Measurements from ENCODE around the gene RIMS4. TPM values are rescaled to one million over a fixed set of nuclear protein-coding genes. Genes with fewer than 3 reads are reported as not detected.
A peak's percentile ranks its signal among the peaks of the same experiment; 100 is the strongest.
"Not testable (repeated sequence)": the region's sequence is repeated elsewhere in the genome, so short reads cannot be mapped to it uniquely, and the experiment has no call there.

RIMS4 gene
- total RNA-seq, 3 donors from 2014 or later, result 0.51 to 2.0 (median 1.4) TPM

DNA sequence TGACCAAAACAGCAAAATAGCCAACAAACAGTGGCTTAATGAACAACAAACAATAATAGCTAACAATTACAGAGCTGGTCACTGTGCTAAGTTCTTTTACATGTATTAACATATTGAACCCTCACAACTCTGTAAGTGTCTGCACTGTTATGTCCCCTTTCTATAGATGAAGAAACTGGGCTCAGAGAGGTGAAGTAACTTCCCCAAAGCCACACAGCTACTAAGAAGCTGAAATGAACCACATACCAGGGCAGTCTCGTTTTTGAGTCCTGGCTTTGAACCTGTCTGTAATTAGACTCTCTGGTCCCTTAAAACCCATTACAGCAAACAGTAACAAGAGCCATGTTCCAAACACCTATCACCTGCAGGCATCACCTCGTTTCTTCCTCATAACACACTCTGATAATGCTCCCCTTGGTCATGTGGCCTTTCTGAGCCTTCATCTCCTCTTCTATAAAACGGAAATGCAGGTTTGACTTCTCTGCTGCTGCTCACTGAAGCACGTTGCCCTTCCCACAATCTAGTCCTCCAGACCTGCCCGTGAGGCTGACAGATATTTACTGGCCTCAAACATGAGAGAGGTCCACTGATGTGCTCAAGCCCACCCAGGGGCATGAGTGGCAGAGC lies 41.4 kb downstream of the RIMS4 start:
- DNase-seq, result no peak

DNA sequence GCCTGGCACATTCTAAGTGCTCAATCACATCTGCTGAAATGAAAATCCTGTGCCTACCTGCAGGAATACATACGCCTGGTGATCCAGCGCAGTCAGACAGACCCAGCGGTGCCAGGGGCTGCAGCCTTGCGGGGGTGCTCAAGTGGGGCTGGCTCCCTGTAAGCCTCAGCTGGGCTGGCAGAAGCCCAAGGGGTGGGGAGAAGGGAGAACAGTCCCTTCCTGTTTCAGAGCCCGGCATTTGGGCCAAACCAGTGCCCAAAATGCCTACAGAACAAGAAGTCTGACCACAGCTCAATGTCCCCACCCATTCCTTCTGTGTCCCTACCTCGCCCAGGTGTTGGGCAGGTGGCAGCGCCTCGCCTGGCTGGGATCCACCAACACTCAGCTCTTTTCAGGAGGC lies 42.1 kb downstream of the RIMS4 start:
- no peak for ATAC-seq
- H3K4me3 ChIP-seq, result no peak overlapping the region
- H3K9me3 ChIP-seq, result no peaks in the 10 kb centered on the region
- H3K4me1 ChIP-seq (ENCODE audit: low read depth), result no peaks in the 10 kb centered on the region
- no peak for DNase-seq
- TF ChIP-seq, protein P1, sequence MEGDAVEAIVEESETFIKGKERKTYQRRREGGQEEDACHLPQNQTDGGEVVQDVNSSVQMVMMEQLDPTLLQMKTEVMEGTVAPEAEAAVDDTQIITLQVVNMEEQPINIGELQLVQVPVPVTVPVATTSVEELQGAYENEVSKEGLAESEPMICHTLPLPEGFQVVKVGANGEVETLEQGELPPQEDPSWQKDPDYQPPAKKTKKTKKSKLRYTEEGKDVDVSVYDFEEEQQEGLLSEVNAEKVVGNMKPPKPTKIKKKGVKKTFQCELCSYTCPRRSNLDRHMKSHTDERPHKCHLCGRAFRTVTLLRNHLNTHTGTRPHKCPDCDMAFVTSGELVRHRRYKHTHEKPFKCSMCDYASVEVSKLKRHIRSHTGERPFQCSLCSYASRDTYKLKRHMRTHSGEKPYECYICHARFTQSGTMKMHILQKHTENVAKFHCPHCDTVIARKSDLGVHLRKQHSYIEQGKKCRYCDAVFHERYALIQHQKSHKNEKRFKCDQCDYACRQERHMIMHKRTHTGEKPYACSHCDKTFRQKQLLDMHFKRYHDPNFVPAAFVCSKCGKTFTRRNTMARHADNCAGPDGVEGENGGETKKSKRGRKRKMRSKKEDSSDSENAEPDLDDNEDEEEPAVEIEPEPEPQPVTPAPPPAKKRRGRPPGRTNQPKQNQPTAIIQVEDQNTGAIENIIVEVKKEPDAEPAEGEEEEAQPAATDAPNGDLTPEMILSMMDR (IDR thresholded peaks at IDR 0.05), result no peak
- intact Hi-C loops (cut with DNase I, micrococcal nuclease), result no loop called here
- H3K36me3 ChIP-seq (ENCODE audit: low read depth), result no peaks in the 10 kb centered on the region

More for the DNA sequence above, 41.4 kb downstream of the RIMS4 start:
- H3K4me3 ChIP-seq, result no peak overlapping the region
- no peaks in the 10 kb centered on the region for H3K4me1 ChIP-seq (ENCODE audit: low read depth)
- ATAC-seq, result no peak
- TF ChIP-seq, protein P1 (IDR thresholded peaks at IDR 0.05), result no peak
- H3K36me3 ChIP-seq (ENCODE audit: low read depth), result no peaks in the 10 kb centered on the region
- intact Hi-C loops (cut with DNase I, micrococcal nuclease), result no loop called here
- H3K9me3 ChIP-seq, result no peaks in the 10 kb centered on the region

DNA sequence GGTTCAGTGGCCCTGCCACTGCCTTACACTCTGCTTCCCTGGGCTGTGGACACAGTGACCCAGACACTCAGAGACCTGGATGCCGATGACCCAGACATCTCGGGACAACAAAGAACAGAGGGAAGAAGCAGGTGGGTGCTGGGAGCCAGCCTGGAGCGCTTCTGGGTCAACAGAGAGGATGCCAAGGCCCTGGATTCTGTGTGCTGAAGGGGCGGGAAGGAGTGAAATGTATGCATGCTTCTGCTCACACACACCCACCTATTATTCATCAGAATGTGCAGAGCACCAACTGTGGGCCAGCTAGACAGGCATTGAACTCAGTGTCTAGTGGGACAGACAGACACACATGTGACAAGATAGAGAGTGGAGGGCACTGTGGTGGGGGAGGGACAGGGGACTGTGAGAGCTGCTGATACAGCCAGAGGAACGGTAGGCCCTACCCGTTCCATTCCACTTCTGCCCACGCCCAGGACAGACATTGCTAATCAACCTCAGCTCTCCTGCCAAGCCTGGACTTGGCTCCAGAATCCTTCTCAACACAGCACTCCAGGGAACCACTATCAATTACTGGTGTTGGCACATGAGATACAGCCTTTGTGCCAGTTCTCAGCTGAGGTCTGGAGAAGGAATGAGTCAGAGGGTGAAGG lies 44.5 kb downstream of the RIMS4 start:
- DNase-seq, result no peak
- TF ChIP-seq, protein P1 (IDR thresholded peaks at IDR 0.05), result no peak
- no peaks in the 10 kb centered on the region for H3K4me1 ChIP-seq (ENCODE audit: low read depth)
- intact Hi-C loops (cut with DNase I, micrococcal nuclease), result no loop called here
- H3K9me3 ChIP-seq, result no peaks in the 10 kb centered on the region
- peak; percentile 16 for ATAC-seq
- no peaks in the 10 kb centered on the region for H3K36me3 ChIP-seq (ENCODE audit: low read depth)
- no peak overlapping the region for H3K4me3 ChIP-seq

GRCh38 chr20:44765091-44765490 lies 45.3 kb downstream of the RIMS4 start:
- Histone ChIP-seq H3K4me1 (ENCODE audit: low read depth) (no peaks in the 10 kb centered on the region), H3K36me3 (ENCODE audit: low read depth) (no peaks in the 10 kb centered on the region), H3K9me3 (no peaks in the 10 kb centered on the region), H3K4me3 (no peak overlapping the region)
- TF ChIP-seq, protein P1 (IDR thresholded peaks at IDR 0.05), result no peak
- ATAC-seq (no peak), DNase-seq (no peak)
- intact Hi-C loops (cut with DNase I, micrococcal nuclease), result no loop called here

DNA sequence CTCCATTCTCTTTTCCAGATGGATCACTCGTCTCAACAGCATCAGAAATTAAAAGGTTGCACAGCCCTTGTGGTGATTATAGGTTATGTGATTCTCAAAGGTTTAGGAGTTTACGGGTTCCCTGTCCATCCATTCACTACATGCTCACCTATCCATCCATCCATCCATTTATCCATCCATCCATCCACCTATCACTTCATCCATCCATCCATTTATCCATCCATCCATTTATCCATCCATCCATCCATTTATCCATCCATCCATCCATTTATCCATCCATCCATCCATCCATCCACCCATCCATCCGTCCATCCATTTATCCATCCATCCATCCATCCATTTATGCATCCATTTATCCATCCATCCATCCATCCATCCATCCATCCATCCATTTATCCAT lies 46.5 kb downstream of the RIMS4 start:
- H3K4me1 ChIP-seq (ENCODE audit: low read depth); intact Hi-C loops (cut with DNase I, micrococcal nuclease); H3K36me3 ChIP-seq (ENCODE audit: low read depth); DNase-seq; ATAC-seq; H3K9me3 ChIP-seq; H3K4me3 ChIP-seq: not testable (repeated sequence)

DNA sequence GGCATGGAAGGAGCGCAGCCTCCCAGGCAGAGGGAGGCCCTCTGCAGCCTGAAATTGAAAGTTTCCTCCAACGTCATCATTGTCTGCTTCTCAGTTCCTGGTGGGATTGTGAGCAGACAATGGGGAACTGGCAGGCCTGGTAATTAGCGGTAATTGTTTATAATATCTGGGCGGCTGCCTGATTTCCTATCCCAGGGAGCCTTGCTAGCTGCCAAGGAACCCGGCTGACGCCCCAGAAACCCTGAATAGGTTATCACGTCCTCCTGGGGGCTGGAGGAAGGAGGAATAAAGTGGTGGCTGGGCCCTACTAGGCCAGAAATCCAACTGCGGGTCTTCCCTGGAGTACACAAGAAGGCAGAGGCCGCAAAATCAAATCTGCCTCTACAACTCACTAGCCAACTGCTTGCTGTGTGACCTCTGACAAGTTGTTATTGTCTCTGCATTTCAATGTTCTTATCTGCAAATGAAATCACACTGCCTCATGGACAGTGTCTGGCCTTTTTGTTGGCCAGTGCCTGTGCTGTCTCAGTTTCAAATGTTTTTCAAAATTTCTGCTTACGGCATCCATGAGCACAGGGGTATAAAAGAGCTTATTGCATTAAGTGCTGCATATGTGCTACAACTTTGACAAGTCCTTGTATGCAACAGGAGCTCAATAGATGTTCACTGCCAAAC lies 47.7 kb downstream of the RIMS4 start:
- DNase-seq (no peak), ATAC-seq (no peak)
- intact Hi-C loops (cut with DNase I, micrococcal nuclease), result no loop called here
- Histone ChIP-seq H3K4me3 (no peak overlapping the region), H3K9me3 (no peaks in the 10 kb centered on the region), H3K4me1 (ENCODE audit: low read depth) (no peaks in the 10 kb centered on the region), H3K36me3 (ENCODE audit: low read depth) (no peaks in the 10 kb centered on the region)
- TF ChIP-seq, protein P1 (IDR thresholded peaks at IDR 0.05), result no peak
